Measurements from ENCODE around the gene ADNP2. TPM values are rescaled to one million over a fixed set of nuclear protein-coding genes. Genes with fewer than 3 reads are reported as not detected.

Gene ADNP2
- total RNA-seq, 1 experiment from 2014 or later: 40.5 TPM

DNA sequence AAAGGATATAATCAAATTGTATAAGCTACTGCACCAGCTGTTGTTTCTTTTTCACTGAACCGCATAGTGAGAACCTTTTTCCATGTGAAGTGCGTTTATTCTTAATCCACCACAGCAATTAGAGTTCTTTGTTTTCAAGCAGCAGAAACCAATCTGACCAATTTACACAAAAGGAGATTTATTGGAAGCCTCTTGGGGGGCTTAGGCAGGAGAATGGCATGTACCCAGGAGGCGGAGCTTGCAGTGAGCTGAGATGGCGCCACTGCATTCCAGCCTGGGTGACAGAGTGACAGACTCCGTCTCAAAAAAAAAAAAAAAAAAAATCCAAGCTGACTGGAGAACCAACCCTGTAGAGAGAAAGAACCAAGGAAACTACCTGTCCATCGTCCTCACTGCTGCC, 10.0 kb downstream of the ADNP2 start:
- H3K4me3 ChIP-seq (ENCODE audit: low read depth in 2 of 2, low read length in 2 of 2): no peak overlapping the region
- no peaks in the 10 kb centered on the region for H3K27me3 ChIP-seq (ENCODE audit: control insufficient read depth, insufficient read depth, low read length)
- no peak overlapping the region for H3K27ac ChIP-seq (ENCODE audit: low read length)
- 0 out of 2 replicates have a peak, but pooled peaks cover 3% of the 10 kb centered on the region for H3K36me3 ChIP-seq (ENCODE audit: control insufficient read depth, insufficient read depth, low read length)
- intact Hi-C loops (cut with micrococcal nuclease; ENCODE audit: unreplicated experiment) (no loop called here), in situ Hi-C loops (cut with HindIII; ENCODE audit: low pct_unique_long_range_greater_than_20kb, low sequenced_read_pairs) (no loop called here)
- DNase-seq (ENCODE audit: low read depth, low spot score): no peak
- CTCF ChIA-PET: no interaction called here
- no peaks in the 10 kb centered on the region for H3K4me1 ChIP-seq (ENCODE audit: control insufficient read depth, insufficient read depth, low read length)
- no peak for ATAC-seq
- no peak for TF ChIP-seq TCF7L2 (IDR thresholded peaks at IDR 0.05; ENCODE audit: low read depth, low read length)
- TF ChIP-seq, protein P1, sequence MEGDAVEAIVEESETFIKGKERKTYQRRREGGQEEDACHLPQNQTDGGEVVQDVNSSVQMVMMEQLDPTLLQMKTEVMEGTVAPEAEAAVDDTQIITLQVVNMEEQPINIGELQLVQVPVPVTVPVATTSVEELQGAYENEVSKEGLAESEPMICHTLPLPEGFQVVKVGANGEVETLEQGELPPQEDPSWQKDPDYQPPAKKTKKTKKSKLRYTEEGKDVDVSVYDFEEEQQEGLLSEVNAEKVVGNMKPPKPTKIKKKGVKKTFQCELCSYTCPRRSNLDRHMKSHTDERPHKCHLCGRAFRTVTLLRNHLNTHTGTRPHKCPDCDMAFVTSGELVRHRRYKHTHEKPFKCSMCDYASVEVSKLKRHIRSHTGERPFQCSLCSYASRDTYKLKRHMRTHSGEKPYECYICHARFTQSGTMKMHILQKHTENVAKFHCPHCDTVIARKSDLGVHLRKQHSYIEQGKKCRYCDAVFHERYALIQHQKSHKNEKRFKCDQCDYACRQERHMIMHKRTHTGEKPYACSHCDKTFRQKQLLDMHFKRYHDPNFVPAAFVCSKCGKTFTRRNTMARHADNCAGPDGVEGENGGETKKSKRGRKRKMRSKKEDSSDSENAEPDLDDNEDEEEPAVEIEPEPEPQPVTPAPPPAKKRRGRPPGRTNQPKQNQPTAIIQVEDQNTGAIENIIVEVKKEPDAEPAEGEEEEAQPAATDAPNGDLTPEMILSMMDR (IDR thresholded peaks at IDR 0.05): no peak
- TF ChIP-seq SIN3A (IDR thresholded peaks at IDR 0.05; ENCODE audit: borderline replicate concordance, insufficient read depth, low read depth, low read length): no peak
- no peak for TF ChIP-seq POLR2AphosphoS5 (IDR thresholded peaks at IDR 0.05; ENCODE audit: low read depth, low read length)
- TF ChIP-seq, protein P2, sequence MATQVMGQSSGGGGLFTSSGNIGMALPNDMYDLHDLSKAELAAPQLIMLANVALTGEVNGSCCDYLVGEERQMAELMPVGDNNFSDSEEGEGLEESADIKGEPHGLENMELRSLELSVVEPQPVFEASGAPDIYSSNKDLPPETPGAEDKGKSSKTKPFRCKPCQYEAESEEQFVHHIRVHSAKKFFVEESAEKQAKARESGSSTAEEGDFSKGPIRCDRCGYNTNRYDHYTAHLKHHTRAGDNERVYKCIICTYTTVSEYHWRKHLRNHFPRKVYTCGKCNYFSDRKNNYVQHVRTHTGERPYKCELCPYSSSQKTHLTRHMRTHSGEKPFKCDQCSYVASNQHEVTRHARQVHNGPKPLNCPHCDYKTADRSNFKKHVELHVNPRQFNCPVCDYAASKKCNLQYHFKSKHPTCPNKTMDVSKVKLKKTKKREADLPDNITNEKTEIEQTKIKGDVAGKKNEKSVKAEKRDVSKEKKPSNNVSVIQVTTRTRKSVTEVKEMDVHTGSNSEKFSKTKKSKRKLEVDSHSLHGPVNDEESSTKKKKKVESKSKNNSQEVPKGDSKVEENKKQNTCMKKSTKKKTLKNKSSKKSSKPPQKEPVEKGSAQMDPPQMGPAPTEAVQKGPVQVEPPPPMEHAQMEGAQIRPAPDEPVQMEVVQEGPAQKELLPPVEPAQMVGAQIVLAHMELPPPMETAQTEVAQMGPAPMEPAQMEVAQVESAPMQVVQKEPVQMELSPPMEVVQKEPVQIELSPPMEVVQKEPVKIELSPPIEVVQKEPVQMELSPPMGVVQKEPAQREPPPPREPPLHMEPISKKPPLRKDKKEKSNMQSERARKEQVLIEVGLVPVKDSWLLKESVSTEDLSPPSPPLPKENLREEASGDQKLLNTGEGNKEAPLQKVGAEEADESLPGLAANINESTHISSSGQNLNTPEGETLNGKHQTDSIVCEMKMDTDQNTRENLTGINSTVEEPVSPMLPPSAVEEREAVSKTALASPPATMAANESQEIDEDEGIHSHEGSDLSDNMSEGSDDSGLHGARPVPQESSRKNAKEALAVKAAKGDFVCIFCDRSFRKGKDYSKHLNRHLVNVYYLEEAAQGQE (IDR thresholded peaks at IDR 0.05; ENCODE audit: insufficient read depth in 1 of 2, low read depth in 2 of 2, low read length in 1 of 2): no peak
- H3K9me3 ChIP-seq (ENCODE audit: control insufficient read depth, insufficient read depth, low read depth, low read length): no peaks in the 10 kb centered on the region
- POLR2A ChIA-PET: no interaction called here
- no TSS peak for BruUV-seq (replicated peaks)

DNA sequence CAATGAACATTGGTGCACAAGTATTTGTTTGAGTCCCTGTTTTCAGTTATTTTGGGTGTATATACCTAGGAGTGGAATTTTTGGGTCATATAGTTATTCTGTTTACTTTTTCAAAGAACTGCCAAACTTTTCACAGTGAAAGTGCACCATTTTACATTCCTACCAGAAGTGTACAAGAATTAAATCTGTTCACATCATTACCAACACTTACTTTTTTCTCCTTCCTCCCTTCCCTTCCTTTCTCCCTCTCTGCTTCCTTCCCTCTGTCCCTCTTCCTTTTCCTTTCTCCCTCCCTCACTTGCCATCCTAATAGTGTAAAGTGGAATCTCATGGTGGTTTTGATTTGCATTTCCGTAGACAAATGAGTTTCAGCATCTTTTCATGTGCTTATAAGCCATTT, 11.9 kb downstream of the ADNP2 start:
- intact Hi-C loops (cut with micrococcal nuclease; ENCODE audit: unreplicated experiment) (no loop called here), in situ Hi-C loops (cut with HindIII; ENCODE audit: low pct_unique_long_range_greater_than_20kb, low sequenced_read_pairs) (no loop called here)
- Histone ChIP-seq H3K9me3 (ENCODE audit: control insufficient read depth, insufficient read depth, low read depth, low read length) (no peaks in the 10 kb centered on the region), H3K4me3 (ENCODE audit: low read depth in 2 of 2, low read length in 2 of 2) (no peak overlapping the region), H3K27me3 (ENCODE audit: control insufficient read depth, insufficient read depth, low read length) (no peaks in the 10 kb centered on the region), H3K36me3 (ENCODE audit: control insufficient read depth, insufficient read depth, low read length) (0 out of 2 replicates have a peak, but pooled peaks cover 3% of the 10 kb centered on the region), H3K4me1 (ENCODE audit: control insufficient read depth, insufficient read depth, low read length) (no peaks in the 10 kb centered on the region), H3K27ac (ENCODE audit: low read length) (no peak overlapping the region)
- no peak for ATAC-seq
- ChIA-PET POLR2A (interaction anchor here (0.7 kb wide), 1 partner anchor 15 kb away, joined by 8 read pairs; no protein-coding TSS in a partner anchor), CTCF (no interaction called here)
- BruUV-seq (replicated peaks): no TSS peak
- no peak for TF ChIP-seq TCF7L2 (IDR thresholded peaks at IDR 0.05; ENCODE audit: low read depth, low read length)
- TF ChIP-seq, protein P1 (IDR thresholded peaks at IDR 0.05): no peak
- TF ChIP-seq POLR2AphosphoS5 (IDR thresholded peaks at IDR 0.05; ENCODE audit: low read depth, low read length): no peak
- TF ChIP-seq SIN3A (IDR thresholded peaks at IDR 0.05; ENCODE audit: borderline replicate concordance, insufficient read depth, low read depth, low read length): no peak
- TF ChIP-seq, protein P2 (IDR thresholded peaks at IDR 0.05; ENCODE audit: insufficient read depth in 1 of 2, low read depth in 2 of 2, low read length in 1 of 2): no peak
- no peak for DNase-seq (ENCODE audit: low read depth, low spot score)
